Erythroblast (primary cell): ENCODE data around the gene MAGI1.

ENCODE experiments used
- GATA1 ChIP-seq: IDR thresholded peaks from 2 replicates; pipeline ENCODE4 v1.6.1; 2011; ENCODE audit warnings: low read depth, mild to moderate bottlenecking, control low read depth, low read length, moderate library complexity
- POLR2A ChIP-seq: IDR thresholded peaks from 2 replicates; pipeline ENCODE4 v1.6.1; 2011; ENCODE audit warnings: mild to moderate bottlenecking, low read length

- no peak for TF ChIP-seq POLR2A
- no peak for TF ChIP-seq GATA1
Measured at GRCh38 chr3:66031102-66031698, 7.5 kb downstream of the MAGI1 start.
